Measurements from ENCODE around the gene PLXNA2. TPM values are rescaled to one million over a fixed set of nuclear protein-coding genes. Genes with fewer than 3 reads are reported as not detected.

PLXNA2 gene
- total and polyA plus RNA-seq, 2 of the 4 experiments (the other 2 are of a cell fraction) = 0.72 to 1.1 TPM

DNA sequence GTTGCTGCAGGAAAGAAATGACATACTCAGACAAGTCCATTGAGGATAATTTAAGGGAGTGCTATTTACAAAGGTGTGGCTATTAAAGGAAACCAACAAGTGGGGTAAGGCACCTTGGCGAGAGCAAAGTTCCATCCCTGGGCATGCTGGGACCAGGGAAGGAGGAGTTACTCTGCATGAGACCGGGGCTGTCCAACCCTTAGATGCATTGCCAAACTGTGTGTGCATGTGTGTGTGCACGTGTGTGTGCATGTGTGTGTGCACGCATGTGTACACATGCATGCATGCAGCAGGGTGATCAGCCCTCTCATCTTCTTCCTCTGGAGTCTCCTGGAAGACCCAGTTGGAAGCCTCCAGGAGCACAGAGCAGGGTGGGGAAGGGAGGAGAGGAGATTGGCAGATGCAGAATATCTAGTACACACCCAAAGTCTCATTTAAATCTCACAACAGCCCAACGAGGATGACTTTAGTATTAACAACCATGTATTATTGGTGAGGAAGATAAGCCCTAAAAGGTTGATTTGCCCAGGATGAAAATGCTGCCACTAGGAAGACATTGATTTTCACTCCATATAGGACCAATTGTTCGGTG, 261.0 kb downstream of the PLXNA2 start:
- Histone ChIP-seq H3K27ac (ENCODE audit: insufficient read depth, low read length) (no peak overlapping the region), H3K14ac (replicated peaks; ENCODE audit: low read depth, low read length) (no peak overlapping the region), H2AFZ (replicated peaks; ENCODE audit: low read length, poor library complexity) (no peak overlapping the region), H3K9me1 (ENCODE audit: insufficient read depth, low read length) (no peaks in the 10 kb centered on the region), H3K4me1 (ENCODE audit: control insufficient read depth, insufficient read depth, low read length) (no peaks in the 10 kb centered on the region), H2BK5ac (ENCODE audit: low read depth, low read length, poor library complexity, severe bottlenecking) (no peak overlapping the region), H3K4ac (ENCODE audit: low read depth, low read length) (no peak overlapping the region), H3K36me3 (ENCODE audit: control insufficient read depth, insufficient read depth, low read length) (no peaks in the 10 kb centered on the region), H3K56ac (ENCODE audit: extremely low read depth, insufficient read depth, low read length) (no peak overlapping the region), H4K20me1 (ENCODE audit: insufficient read depth, low read length) (no peaks in the 10 kb centered on the region), H3K9me3 (ENCODE audit: control insufficient read depth, insufficient read depth, low read length) (no peaks in the 10 kb centered on the region), H2BK20ac (ENCODE audit: low read depth, low read length) (no peak overlapping the region), H2AK9ac (replicated peaks; ENCODE audit: low read depth, low read length, poor library complexity) (no peak overlapping the region), H2BK15ac (ENCODE audit: low read depth, low read length) (no peak overlapping the region), H2AK5ac (ENCODE audit: low read depth, low read length) (no peak overlapping the region), H4K8ac (ENCODE audit: low read depth in 2 of 2, low read length in 2 of 2) (no peak overlapping the region), H4K5ac (ENCODE audit: low read depth, low read length) (no peak overlapping the region), H3K23ac (ENCODE audit: low read depth, low read length) (no peak overlapping the region), H4K91ac (ENCODE audit: insufficient read depth, low read depth, low read length) (no peak overlapping the region), H3K18ac (ENCODE audit: low read depth, low read length) (no peak overlapping the region), H3K79me1 (ENCODE audit: low read depth in 1 of 2, low read length in 2 of 2) (no peaks in the 10 kb centered on the region), H3K4me3 (ENCODE audit: insufficient read depth, low read depth, low read length) (no peak overlapping the region), H2BK120ac (ENCODE audit: low read depth, low read length) (no peak overlapping the region), H3K9ac (ENCODE audit: low read depth, low read length) (no peak overlapping the region), H3K27me3 (ENCODE audit: control insufficient read depth, insufficient read depth, low read length) (peaks cover 15% of the 10 kb centered on the region), H3K4me2 (ENCODE audit: low read depth, low read length) (no peak overlapping the region)
- intact Hi-C loops (cut with micrococcal nuclease) = no loop called here
- in situ Hi-C loops (cut with MboI; ENCODE audit: low sequenced_read_pairs) = no loop called here
- no peak for DNase-seq
- POLR2A ChIA-PET (ENCODE audit: unreplicated experiment) = no interaction called here
- TF ChIP-seq RFX5 (IDR thresholded peaks at IDR 0.05; ENCODE audit: low read depth, low read length) (no peak), CEBPB (IDR thresholded peaks at IDR 0.05; ENCODE audit: low read depth, low read length) (no peak), RCOR1 (IDR thresholded peaks at IDR 0.05; ENCODE audit: insufficient replicate concordance, low read length) (no peak), RAD21 (IDR thresholded peaks at IDR 0.05; ENCODE audit: low read length) (no peak), BHLHE40 (IDR thresholded peaks at IDR 0.05; ENCODE audit: low read depth, low read length) (no peak), NFE2L2 (IDR thresholded peaks at IDR 0.05; ENCODE audit: low read depth, low read length) (no peak), MAFK (IDR thresholded peaks at IDR 0.05; ENCODE audit: low read depth, low read length) (no peak), POLR2A (IDR thresholded peaks at IDR 0.05; ENCODE audit: low read depth, low read length) (no peak), CHD1 (IDR thresholded peaks at IDR 0.05; ENCODE audit: low read depth, low read length) (no peak), FOS (IDR thresholded peaks at IDR 0.05; ENCODE audit: low read depth, low read length) (no peak)
- TF ChIP-seq, protein P1, sequence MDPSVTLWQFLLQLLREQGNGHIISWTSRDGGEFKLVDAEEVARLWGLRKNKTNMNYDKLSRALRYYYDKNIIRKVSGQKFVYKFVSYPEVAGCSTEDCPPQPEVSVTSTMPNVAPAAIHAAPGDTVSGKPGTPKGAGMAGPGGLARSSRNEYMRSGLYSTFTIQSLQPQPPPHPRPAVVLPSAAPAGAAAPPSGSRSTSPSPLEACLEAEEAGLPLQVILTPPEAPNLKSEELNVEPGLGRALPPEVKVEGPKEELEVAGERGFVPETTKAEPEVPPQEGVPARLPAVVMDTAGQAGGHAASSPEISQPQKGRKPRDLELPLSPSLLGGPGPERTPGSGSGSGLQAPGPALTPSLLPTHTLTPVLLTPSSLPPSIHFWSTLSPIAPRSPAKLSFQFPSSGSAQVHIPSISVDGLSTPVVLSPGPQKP (IDR thresholded peaks at IDR 0.05; ENCODE audit: borderline replicate concordance, low read depth, low read length) = no peak
- TF ChIP-seq, protein P2, sequence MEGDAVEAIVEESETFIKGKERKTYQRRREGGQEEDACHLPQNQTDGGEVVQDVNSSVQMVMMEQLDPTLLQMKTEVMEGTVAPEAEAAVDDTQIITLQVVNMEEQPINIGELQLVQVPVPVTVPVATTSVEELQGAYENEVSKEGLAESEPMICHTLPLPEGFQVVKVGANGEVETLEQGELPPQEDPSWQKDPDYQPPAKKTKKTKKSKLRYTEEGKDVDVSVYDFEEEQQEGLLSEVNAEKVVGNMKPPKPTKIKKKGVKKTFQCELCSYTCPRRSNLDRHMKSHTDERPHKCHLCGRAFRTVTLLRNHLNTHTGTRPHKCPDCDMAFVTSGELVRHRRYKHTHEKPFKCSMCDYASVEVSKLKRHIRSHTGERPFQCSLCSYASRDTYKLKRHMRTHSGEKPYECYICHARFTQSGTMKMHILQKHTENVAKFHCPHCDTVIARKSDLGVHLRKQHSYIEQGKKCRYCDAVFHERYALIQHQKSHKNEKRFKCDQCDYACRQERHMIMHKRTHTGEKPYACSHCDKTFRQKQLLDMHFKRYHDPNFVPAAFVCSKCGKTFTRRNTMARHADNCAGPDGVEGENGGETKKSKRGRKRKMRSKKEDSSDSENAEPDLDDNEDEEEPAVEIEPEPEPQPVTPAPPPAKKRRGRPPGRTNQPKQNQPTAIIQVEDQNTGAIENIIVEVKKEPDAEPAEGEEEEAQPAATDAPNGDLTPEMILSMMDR (conservative IDR thresholded peaks at IDR 0.05; ENCODE audit: low read depth, low read length) = no peak
- dilution Hi-C loops (cut with HindIII; ENCODE audit: low sequenced_read_pairs, unreplicated experiment) = no loop called here
- ATAC-seq (ENCODE audit: low read depth) = no peak
- CTCF ChIA-PET = no interaction called here
- WGBS, 2 experiments (ENCODE audit: extremely low coverage in 2 of 2, insufficient read length in 1 of 2) = no CpG with 5 or more reads among the region's 6 CpGs
- BruUV-seq (replicated peaks) = no TSS peak
